OCI-LY1 (cell line): Measurements from ENCODE around the gene TNC.

ENCODE experiments used
- CTCF ChIP-seq: fragments of 200-600 bp; sonication (generic), shearing (Covaris generic); IDR thresholded peaks from 2 replicates; pipeline ENCODE4 v1.5.1; 2017; ENCODE audit warnings: mild to moderate bottlenecking, antibody characterized with exemption, low read length, moderate library complexity, mixed read lengths
- EZH2 ChIP-seq: fragments of 200-600 bp; sonication (generic), shearing (Covaris generic); IDR thresholded peaks from 2 replicates; pipeline ENCODE4 v1.8.0; 2017; ENCODE audit warnings: borderline replicate concordance, mixed run types, mild to moderate bottlenecking, antibody characterized with exemption, low read length, moderate library complexity, mixed read lengths

DNA sequence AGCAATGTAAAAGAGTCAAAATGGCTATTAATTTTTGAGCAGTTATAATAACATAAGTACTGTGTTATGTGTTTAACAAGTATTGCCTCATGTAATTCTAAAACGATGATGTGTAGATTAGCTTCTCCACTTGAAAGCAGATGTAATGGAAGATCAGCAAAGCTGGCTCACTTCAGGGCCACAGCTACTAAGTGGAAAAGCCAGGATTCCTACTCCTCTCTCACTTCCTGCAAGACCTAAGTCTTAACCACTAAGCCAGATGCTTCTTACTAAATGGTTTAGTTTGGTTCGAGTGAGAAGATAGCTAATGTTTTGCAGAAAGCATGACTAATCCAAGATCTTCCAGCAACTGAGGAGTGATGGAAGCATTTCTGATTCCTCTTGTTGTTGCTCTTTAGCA is 15.7 kb upstream of the TNC start:
- TF ChIP-seq CTCF: no peak
- no peak for TF ChIP-seq EZH2
